Astrocyte (in vitro differentiated cells and primary cell): ENCODE measurements around the gene CNEP1R1.

ENCODE experiments used
- EZH2 ChIP-seq: IDR thresholded peaks from 2 replicates; pipeline ENCODE4 v1.6.1; 2012; ENCODE audit warnings: mild to moderate bottlenecking, low read length, inconsistent platforms; ENCODE audit not compliant: insufficient read depth
- TF ChIP-seq, protein P1 (sequence below): IDR thresholded peaks from 2 replicates; pipeline ENCODE4 v1.5.1; 2011; ENCODE audit warnings: low read depth, mild to moderate bottlenecking, inconsistent platforms, low read length, moderate library complexity; ENCODE audit not compliant: insufficient read depth

- TF ChIP-seq, protein P1, sequence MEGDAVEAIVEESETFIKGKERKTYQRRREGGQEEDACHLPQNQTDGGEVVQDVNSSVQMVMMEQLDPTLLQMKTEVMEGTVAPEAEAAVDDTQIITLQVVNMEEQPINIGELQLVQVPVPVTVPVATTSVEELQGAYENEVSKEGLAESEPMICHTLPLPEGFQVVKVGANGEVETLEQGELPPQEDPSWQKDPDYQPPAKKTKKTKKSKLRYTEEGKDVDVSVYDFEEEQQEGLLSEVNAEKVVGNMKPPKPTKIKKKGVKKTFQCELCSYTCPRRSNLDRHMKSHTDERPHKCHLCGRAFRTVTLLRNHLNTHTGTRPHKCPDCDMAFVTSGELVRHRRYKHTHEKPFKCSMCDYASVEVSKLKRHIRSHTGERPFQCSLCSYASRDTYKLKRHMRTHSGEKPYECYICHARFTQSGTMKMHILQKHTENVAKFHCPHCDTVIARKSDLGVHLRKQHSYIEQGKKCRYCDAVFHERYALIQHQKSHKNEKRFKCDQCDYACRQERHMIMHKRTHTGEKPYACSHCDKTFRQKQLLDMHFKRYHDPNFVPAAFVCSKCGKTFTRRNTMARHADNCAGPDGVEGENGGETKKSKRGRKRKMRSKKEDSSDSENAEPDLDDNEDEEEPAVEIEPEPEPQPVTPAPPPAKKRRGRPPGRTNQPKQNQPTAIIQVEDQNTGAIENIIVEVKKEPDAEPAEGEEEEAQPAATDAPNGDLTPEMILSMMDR, result no peak
- no peak for TF ChIP-seq EZH2
These were observed 15.7 kb downstream of the CNEP1R1 start for GRCh38 chr16:50040710-50041109.
